Measurements from ENCODE around the gene SLC39A3. TPM values are rescaled to one million over a fixed set of nuclear protein-coding genes. Genes with fewer than 3 reads are reported as not detected.

The SLC39A3 gene
- total RNA-seq, 1 donor from 2014 or later, result 42.4 TPM

- H3K4me3 ChIP-seq (ENCODE audit: low read depth, low read length), result no peak overlapping the region
- no peak for DNase-seq (ENCODE audit: low read depth)
- TF ChIP-seq CTCF (conservative IDR thresholded peaks at IDR 0.05; ENCODE audit: low read depth, low read length), result no peak
Observed at GRCh38 chr19:2711172-2711874, 28.5 kb downstream of the SLC39A3 start.

- no peak for TF ChIP-seq CTCF (conservative IDR thresholded peaks at IDR 0.05; ENCODE audit: low read depth, low read length)
- no peak for DNase-seq (ENCODE audit: low read depth)
- H3K4me3 ChIP-seq (ENCODE audit: low read depth, low read length), result no peak overlapping the region
Observed at GRCh38 chr19:2706251-2706650, 33.6 kb downstream of the SLC39A3 start.

GRCh38 chr19:2703691-2704216, 36.1 kb downstream of the SLC39A3 start:
- DNase-seq (ENCODE audit: low read depth), result no peak
- TF ChIP-seq CTCF (conservative IDR thresholded peaks at IDR 0.05; ENCODE audit: low read depth, low read length), result no peak

GRCh38 chr19:2703077-2703437, 36.8 kb downstream of the SLC39A3 start:
- peak overlapping the region; percentile 33 for H3K4me3 ChIP-seq (ENCODE audit: low read depth, low read length)
- no peak for TF ChIP-seq CTCF (conservative IDR thresholded peaks at IDR 0.05; ENCODE audit: low read depth, low read length)
- DNase-seq (ENCODE audit: low read depth), result no peak

More at GRCh38 chr19:2703691-2704216, 36.1 kb downstream of the SLC39A3 start:
- H3K4me3 ChIP-seq (ENCODE audit: low read depth, low read length), result no peak overlapping the region

- TF ChIP-seq CTCF (conservative IDR thresholded peaks at IDR 0.05; ENCODE audit: low read depth, low read length), result no peak
- DNase-seq (ENCODE audit: low read depth), result no peak
- H3K4me3 ChIP-seq (ENCODE audit: low read depth, low read length), result peak within 1 kb of the TSS; percentile 61
Observed at GRCh38 chr19:2702170-2703076, 37.4 kb downstream of the SLC39A3 start, which contains the start of gene GNG7. TSS of gene GNG7 (minus strand) at chr19:2702694. CDS start at chr19:2520688, 182,006 bp downstream.

GRCh38 chr19:2701361-2702169, 38.3 kb downstream of the SLC39A3 start:
- no peak for TF ChIP-seq CTCF (conservative IDR thresholded peaks at IDR 0.05; ENCODE audit: low read depth, low read length)
- peak overlapping the region; percentile 61 for H3K4me3 ChIP-seq (ENCODE audit: low read depth, low read length)
- no peak for DNase-seq (ENCODE audit: low read depth)

Data from epithelial cell of proximal tubule (primary cell).